Measurements from ENCODE around the gene ENGASE.

- TF ChIP-seq CTCF (IDR thresholded peaks at IDR 0.05) (no peak), POLR2A (IDR thresholded peaks at IDR 0.05) (no peak)
Measured at GRCh38 chr17:79092567-79092966, 17.9 kb downstream of the ENGASE start.

All from testis (tissue), 2 donors.